H1 (cell line): ENCODE results near the gene FCHO1. TPM values are rescaled to one million over a fixed set of nuclear protein-coding genes. Genes with fewer than 3 reads are reported as not detected.

Experiments used
- ATF2 ChIP-seq: IDR thresholded peaks from 2 replicates; pipeline ENCODE4 v1.6.1; 2012; ENCODE audit warnings: low read length, inconsistent platforms
- MAX ChIP-seq: IDR thresholded peaks from 2 replicates; pipeline ENCODE4 v1.6.1; 2012; ENCODE audit warnings: inconsistent platforms
- NANOG ChIP-seq: IDR thresholded peaks from 2 replicates; pipeline ENCODE4 v1.6.1; 2011; ENCODE audit warnings: low read length, low read depth, mild to moderate bottlenecking, inconsistent platforms; ENCODE audit not compliant: insufficient read depth, poor library complexity, severe bottlenecking
- polyA plus RNA-seq, 7 experiments: library from polyadenylated mRNA; depleted of rRNA in 3 of 7; stranded (reverse) in 5 of 7; unstranded in 2 of 7; fragments of >200 nt in 5 of 7; fragments of 200-250 nt in 2 of 7; gene quantifications; 1 replicate in 5 of 7; 2 replicates in 1 of 7; 4 replicates in 1 of 7; pipeline versions ENCODE4 v1.2.1 to v1.2.3, GENCODE V29; 2011 to 2013; ENCODE audit warnings: missing spikeins in 2 of 7, mixed read lengths in 2 of 7
- total RNA-seq: library from RNA; stranded (reverse); fragmentation: NEBNext Ultra II Directional; extraction: Animal tissue kit (Norgen Biotek cat#: 25700); gene quantifications from 2 replicates; pipeline ENCODE4 v1.2.1, GENCODE V29; 2021

The FCHO1 gene
- total and polyA plus RNA-seq, 2 of the 8 experiments (the other 6 are each of a cell fraction or from before 2014, with no cell fraction given) = 13.0 to 25.9 TPM

- TF ChIP-seq ATF2 (no peak), MAX (no peak), NANOG (no peak)
- TF ChIP-seq, all 59 proteins: peak for 4
Observed at GRCh38 chr19:17784201-17785008, 33.1 kb downstream of the FCHO1 start (continued).
